HL-60/S4 (cell line): Measurements from ENCODE around the gene NOP10.
"Not testable (repeated sequence)": the region's sequence is repeated elsewhere in the genome, so short reads cannot be mapped to it uniquely, and the experiment has no call there.

ENCODE experiments used
- in situ Hi-C: fragments of 300-500 bp; cut with MboI; formaldehyde crosslinking; loops from 2 replicates; pipeline ENCODE4 v1.14.3; 2022; ENCODE audit warnings: low sequenced_read_pairs

The NOP10 gene

DNA sequence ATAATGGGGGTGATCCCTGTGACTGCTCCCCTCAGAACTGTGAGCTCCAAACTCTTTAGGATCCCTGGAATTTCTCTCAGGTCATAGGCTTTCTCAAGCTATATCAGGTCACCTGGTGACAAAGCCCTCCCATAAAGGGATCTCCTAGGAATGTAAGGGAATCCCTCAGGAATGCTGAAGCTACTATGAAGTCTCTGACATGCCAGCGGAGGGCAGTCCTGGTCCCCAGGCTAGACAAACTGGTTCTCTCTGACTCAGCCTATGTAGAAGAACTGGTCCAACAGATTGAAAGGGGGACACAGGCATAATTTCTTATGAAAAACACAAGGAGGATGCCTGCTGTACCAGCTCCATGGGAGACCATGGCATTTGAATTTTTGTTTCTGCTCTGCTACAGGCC, 17.4 kb upstream of the NOP10 start:
- in situ Hi-C loops, result loop anchor here (25.0 kb wide), 2 partner anchors 227 to 248 kb away; partner anchors contain the start of genes EMC7, GOLGA8B and PGBD4

DNA sequence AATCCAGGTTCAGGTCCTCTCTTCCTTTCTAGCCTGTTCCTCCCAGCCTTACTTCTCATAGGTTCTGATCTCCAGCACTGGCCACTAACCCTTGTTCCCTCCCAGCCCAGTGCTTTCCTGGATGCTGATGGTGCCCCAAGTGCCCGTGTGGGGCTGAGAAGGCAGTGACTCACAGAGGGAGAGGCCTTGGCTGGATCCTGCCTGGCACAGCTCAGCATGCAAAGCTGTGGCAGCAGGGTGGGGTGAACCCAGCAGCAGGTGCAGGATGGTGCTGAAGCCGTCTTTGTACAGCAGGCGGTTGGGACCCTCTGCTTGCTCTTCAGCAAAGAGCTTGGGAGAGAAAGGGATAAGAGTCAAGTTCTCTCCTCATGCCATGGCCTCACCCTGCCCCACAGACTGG, 16.5 kb upstream of the NOP10 start:
- in situ Hi-C loops, result loop anchor here (25.0 kb wide), 2 partner anchors 228 to 247 kb away; partner anchors contain the start of genes EMC7, GOLGA8B and PGBD4

DNA sequence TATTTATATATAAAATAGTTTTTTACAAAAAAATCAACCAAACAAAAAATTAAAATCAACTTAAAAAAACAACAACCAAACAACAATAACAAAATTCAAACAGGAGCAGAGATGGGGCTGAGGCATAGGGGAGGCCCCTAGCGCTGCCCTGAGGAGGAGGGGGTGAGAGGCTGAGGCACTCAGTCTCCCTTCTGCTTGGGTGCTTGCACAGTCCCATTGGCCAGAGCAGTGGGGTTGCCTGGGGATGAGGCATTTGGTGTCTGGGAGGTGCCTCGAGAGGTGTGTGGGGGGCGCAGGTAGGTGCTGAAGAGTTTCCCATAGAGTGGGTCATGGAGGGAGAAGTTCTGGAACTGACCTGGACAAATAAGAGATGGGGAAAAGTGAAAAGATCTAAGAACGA, 16.0 kb upstream of the NOP10 start:
- in situ Hi-C loops, result loop anchor here (25.0 kb wide), 2 partner anchors 228 to 247 kb away; partner anchors contain the start of genes EMC7, GOLGA8B and PGBD4

DNA sequence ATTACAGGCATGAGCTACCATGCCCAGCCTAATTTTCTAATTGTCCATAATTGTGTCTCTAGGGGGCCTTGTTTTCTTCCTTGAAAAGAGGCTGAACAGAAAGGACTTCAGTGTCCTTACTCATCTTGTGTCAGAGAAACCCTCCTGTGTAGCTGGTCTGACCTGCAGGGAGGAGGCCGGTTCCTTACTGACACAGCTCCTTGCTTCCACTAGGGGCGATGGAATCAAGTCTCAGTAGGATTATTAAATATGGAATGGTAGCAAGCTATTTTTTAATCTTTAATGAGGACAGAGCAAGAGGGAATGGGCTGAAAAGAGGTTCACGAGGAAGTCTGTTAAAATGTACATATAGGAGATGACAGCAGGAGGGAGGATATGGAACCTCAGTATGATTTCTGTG, 15.4 kb upstream of the NOP10 start:
- in situ Hi-C loops, result loop anchor here (25.0 kb wide), 2 partner anchors 229 to 246 kb away; partner anchors contain the start of genes EMC7, GOLGA8B and PGBD4

DNA sequence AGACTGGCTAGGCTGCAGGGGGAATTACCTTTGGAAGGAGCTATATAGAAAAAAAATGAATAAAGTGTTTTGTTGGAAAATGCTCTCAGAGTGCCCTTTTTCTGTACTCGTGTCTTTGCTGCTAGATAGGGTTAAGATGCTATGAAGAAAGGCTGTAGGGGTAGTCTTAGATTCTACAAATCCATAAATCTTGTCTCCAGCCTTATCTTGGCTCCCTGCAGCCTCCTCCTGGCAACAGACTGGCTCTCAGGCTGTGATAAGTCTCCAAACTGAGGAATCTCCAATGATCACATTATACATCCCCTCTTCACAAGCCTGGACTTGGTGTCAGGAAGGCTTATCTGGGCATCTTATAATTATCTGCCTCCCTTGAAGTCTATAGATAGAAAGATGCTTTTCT, 14.7 kb upstream of the NOP10 start:
- in situ Hi-C loops, result loop anchor here (25.0 kb wide), 2 partner anchors 230 to 245 kb away; partner anchors contain the start of genes EMC7, GOLGA8B and PGBD4

DNA sequence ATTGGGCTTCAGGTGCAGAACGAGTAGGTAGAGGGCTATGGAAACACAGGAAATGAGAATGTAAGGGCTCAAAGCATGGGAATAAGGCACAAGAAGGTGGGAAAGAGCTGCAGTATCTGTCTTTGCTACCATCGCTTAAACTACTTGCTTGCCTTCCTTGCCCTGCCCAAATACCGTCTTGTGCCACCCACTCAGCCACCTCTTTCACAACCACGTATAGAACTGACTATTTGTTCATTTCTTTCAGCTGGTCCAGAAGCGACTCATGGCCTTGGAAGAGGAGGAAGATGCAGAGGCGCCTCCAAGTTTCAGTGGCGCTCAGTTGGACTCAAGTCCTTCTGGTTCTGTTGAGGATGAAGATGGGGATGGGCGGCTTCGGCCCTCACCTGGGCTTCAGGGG, 12.3 kb upstream of the NOP10 start:
- in situ Hi-C loops, result loop anchor here (25.0 kb wide), 2 partner anchors 232 to 243 kb away; partner anchors contain the start of genes EMC7, GOLGA8B and PGBD4

DNA sequence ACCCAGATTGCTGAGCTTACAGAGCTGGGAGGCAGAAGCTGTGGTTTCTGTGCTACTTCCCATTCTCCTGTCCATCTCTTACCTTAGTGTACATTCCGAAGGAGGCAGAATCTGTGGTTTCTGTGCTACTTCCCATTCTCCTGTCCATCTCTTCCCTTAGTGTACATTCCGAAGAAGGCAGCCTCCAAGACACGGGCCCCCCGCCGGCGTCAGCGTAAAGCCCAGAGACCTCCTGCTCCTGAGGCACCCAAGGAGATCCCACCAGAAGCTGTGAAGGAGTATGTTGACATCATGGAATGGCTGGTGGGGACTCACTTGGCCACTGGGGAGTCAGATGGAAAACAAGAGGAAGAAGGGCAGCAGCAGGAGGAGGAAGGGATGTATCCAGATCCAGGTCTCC, 11.3 kb upstream of the NOP10 start:
- in situ Hi-C loops, result loop anchor here (25.0 kb wide), 2 partner anchors 233 to 242 kb away; partner anchors contain the start of genes EMC7, GOLGA8B and PGBD4

DNA sequence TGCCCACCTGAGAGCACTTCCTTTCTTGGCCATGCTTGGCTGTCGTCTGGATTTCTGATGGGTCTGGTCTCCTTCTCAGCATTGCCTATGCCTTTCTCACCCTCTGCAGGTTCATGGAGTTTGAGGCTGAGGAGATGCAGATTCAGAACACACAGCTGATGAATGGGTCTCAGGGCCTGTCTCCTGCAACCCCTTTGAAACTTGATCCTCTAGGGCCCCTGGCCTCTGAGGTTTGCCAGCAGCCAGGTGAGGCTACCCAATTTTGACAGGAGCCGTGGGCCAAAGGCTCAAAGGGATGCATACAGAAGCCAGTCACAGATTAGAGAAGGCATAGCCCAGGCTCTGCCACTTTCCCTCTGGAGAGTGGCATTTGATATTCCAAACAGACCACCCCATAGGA, 10.7 kb upstream of the NOP10 start:
- in situ Hi-C loops, result loop anchor here (25.0 kb wide), 2 partner anchors 234 to 241 kb away; partner anchors contain the start of genes EMC7, GOLGA8B and PGBD4

DNA sequence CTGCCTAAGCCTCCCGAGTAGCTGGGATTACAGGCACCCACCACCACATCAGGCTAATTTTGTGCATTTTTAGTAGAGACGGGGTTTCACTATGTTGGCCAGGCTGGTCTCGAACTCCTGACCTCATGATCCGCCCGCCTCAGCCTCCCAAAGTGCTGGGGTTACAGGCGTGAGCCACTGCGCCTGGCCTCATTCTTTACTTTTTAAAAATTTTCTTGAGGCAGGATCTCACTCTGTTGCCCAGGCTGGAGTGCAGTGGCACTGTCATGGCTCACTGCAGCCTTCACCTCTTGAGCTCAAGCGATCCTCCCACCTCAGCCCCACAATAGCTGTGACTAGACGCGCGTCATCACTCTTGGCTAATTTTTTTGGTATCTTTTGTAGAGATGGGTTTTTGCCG, 10.1 kb upstream of the NOP10 start:
- in situ Hi-C loops, result loop anchor here (25.0 kb wide), 2 partner anchors 234 to 241 kb away; partner anchors contain the start of genes EMC7, GOLGA8B and PGBD4

DNA sequence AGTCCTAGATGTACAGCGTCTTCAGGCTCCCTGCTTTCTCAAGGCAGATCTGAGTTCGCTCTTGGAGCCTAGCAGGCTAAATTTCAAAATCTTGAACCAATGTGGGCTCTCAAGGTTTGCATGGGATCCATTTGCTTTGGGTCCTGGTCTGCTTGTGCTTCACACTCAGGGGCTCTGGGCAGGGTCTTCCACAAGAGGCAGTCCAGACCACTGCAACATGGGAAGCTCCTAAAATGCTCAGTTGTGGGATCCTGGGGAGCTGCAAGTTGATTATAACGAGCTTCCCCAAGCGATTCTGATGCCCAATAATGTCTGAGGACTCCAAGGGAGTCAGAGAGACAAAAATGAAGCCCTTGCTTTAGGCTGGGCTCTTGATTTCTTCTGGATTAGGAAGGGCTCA, 6.8 kb upstream of the NOP10 start:
- in situ Hi-C loops, result loop anchor here (25.0 kb wide), 2 partner anchors 237 to 238 kb away; partner anchors contain the start of genes EMC7, GOLGA8B and PGBD4

DNA sequence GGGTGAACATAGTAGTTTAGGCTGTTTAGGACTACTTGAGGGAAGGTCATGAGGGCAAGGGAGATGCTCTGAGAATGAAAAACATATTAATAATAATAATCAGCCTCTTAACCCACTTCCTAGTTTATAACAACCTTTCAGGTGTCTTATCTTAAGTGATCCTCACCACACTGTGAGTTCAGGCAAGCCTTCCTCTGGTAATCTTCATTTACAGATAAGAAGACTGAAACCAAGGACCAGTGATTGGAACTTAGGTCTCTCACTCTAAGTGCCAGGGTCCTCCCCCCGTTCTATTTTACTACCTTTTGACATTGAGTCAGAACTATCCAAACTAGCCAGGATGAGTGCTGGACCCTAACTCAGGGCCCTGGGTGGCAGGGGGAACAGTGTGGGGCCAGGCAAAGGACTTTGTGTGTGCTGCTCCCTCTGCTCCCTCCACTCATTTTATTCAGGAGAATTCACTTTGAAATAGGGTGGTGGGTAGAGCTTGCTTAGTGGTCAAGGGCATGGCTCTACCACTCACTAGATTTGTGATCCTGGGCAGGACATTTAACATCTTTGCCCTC, 5.9 kb upstream of the NOP10 start:
- in situ Hi-C loops, result no loop called here

DNA sequence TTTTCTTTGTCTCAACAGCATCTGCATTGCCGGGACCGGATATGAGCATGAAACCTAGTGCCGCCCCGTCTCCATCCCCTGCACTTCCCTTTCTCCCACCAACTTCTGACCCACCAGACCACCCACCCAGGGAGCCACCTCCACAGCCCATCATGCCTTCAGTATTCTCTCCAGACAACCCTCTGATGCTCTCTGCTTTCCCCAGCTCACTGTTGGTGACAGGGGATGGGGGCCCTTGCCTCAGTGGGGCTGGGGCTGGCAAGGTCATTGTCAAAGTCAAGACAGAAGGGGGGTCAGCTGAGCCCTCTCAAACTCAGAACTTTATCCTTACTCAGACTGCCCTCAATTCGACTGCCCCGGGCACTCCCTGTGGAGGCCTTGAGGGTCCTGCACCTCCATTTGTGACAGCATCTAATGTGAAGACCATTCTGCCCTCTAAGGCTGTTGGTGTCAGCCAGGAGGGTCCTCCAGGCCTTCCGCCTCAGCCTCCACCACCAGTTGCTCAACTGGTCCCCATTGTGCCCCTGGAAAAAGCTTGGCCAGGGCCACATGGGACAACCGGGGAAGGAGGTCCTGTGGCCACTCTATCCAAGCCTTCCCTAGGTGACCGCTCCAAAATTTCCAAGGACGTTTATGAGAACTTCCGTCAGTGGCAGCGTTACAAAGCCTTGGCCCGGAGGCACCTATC, 5.2 kb upstream of the NOP10 start:
- in situ Hi-C loops, result no loop called here

DNA sequence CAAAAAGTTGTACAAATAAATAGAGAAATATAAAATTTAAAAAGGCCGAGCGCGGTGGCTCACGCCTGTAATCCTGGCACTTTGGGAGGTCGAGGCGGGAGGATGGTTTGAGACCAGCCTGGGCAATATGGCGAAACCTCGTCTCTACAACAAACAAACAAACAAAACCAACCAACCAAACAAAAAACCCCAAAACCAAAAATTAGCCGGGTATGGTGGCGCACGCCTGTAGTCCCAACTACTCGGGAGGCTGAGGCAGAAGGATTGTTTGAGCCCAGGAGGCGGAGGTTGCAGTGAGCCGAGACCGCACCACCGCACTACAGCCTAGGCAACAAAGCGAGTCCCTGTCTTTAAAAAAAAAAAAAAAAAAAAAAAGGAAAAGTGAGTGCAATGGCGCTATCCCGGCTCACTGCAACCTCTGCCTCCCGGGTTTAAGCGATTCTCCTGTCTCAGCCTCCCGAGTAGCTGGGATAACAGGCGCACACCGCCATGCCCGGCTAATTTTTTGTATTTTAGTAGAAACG, 661 bp downstream of the NOP10 start:
- in situ Hi-C loops, result not testable (repeated sequence)

DNA sequence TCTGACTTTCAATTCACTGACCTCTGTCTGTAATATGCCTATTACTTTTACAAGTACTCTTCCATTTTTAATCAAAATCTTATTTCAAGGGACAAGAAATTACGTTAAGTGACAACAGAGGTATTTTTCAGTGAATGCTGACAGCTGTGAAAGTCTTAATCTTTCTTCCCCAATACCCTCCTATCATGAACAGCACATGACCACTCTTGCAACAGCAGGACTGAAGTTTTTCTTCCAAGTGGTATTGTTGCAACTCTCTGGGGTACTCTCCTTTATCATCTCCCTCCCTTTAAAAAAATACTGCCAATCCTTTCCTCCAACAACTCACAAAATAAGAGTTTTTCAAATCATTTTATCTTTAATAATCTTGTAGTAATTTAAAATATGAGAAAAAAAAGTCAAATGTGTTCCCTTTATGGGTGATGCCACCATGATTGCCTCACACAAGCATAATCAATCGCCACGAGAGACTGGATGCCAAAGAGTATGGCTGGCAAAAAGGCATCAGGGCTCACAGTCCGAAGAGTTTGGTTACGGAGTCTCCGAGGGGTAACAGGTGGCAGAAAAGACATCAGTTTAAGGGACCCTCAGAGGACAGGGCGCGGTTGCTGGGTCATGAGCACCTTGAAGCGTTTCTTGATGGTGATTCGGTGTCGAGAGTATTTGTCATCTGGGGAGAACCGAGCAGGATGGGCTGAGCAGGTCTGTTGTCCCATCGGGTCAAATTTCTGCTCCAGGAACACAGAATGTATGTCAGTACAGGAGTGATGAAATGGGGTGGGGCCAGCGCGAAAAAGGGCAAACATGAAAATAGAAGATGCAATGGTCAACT, 1.3 kb downstream of the NOP10 start:
- in situ Hi-C loops, result no loop called here

DNA sequence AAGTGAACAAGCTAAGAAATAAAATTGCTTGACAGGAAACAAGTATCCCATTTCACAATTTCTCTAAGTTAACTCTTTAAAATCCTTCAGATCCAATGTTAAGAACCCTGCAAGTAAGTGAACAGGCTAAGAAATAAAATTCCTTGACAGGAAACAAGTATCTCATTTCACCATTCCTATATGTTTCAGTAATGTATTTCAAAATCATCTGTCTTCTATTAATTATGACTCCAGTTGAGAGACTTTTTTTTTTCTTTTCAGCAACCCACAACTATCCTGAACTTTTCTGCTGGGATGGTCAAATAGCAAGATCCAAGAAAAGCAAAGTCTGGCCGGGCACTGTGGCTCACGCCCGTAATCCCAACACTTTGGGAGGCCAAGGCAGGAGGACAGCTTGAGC, 3.0 kb downstream of the NOP10 start:
- in situ Hi-C loops, result no loop called here

DNA sequence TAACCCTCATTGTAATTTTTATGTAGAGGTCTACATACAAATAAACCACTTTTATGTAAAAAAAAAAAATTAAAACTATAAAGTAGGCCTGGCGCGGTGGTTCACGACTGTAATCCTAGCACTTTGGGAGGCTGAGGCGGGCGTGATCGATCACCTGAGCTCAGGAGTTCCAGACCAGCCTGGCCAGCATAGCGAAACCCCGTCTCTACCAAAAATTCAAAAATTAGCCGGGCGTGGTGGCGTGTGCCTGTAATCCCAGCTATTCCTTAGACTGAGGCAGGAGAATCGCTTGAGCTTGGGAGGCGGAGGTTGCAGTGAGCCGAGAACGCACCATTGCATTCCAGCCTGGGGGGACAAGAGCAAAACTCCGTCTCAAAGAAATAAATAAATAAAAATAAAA, 4.6 kb downstream of the NOP10 start:
- in situ Hi-C loops, result no loop called here

DNA sequence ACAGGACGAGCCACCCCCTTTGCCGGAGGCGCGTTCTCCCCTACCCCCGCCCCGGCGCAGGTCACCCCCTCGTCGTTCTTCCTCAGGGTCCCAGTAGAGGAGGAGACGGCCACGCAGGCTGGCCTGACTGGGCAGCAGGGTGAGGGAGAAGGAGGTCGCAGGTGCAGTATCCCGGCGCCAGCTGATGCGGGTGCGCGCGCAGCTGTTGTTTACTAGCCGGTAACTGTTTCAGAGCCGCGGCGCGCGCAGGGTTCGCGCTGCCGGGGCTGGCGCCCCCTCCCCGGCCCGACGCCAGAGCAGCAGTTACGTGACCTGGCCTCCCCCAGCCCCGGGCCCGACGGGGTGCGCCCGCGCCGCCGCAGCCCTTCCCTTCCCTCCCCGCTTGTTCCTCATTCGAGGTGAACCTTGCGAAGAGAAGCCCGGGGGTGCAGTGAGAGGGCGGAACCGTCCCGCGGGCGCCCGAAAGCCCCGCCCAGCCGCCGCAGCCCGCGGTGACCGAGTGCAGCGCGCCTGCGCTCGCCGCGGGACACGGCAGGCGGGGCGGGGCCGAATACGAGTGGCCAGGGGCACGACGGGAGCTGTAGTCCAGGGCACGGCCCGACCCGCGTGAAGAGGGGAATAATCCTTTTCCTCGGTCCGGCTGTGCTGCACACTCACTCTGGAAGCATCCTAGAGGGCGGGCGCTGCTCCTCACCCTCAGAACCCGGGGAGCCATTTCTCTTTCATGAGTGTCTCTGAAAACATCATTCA, 5.2 kb downstream of the NOP10 start, which contains the start of gene SLC12A6:
TSS of gene SLC12A6 (minus strand) at position 225 of the 750 bp plus-strand sequence. CDS start 1,101 bp downstream, outside the sequence.
- in situ Hi-C loops, result no loop called here

DNA sequence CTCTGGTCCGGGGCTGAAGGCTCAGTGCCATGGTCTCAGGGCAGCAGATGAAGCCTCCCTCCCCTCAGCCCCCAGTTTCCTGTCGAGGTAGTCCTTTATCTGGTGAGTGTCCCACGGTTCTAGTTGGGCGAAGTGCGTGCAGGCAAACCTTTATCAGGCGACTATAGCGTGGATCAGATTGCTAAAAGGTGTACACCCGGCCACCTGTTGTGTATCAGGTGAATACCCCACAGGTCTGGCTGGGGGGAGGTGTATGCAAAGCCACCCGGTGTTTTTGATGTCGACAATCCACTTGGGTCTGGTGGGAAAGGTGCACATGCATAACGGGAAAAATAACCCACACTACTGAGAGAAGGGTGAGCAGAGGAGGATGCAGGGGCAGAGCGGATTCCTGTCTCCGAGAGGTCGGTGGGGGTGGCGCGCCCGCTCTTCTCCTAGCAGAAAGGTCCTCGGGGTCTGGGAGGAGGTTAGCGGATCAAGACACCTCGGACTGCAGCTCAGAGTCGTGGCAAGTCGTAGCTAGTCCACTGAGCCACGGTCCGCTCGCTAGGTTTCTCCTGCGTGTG, 5.9 kb downstream of the NOP10 start:
- in situ Hi-C loops, result no loop called here

DNA sequence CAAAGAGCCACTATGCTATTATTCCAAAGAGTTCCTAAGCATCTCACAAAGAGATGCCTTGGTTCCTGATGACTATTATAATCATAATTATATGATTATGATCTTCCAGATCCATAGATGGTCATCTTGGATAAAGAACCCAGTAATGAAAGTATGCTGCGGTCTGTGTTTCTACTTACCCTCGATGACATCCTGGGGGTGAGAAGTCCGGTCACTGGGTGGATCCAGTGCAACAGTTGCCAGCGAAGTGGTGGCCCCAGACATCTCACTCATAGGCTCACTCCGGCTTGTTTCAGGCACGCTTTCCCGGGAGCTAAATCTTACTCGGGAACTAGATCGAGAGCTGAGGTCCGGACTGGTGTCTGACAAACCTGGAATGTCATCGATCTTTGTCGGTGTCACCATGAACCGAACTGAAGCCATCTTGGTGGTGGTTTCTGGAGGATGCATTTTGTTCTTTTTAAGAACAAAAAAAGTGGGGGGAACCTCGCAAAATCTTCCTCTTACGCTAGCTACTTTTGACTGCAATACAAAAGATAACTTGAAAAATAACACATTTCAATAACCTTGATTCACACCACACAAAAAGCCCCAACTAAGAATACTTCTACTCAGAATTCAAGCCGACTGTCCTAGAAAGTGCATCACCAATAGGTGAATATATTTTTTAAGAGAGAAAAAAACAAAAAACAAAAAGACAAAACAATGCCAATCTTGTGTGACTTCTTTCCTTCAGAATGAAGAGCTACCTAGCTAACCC, 6.5 kb downstream of the NOP10 start:
- in situ Hi-C loops, result no loop called here
